Activated T-helper 1 cell treated with anti-CD3 and anti-CD28 coated beads, Interleukin-2, amount 50 U/mL, for 16 hours (primary cell): ENCODE data around the gene TNFRSF8.
"Not testable (repeated sequence)": the region's sequence is repeated elsewhere in the genome, so short reads cannot be mapped to it uniquely, and the experiment has no call there.

Source experiments
- DNase-seq, 2 donors: peaks; one replicate each; pipeline ENCODE4 v3.0.0-alpha.2; 2020; ENCODE audit warnings: low read depth in 1 of 2, low spot score in 1 of 2

TNFRSF8 gene

DNA sequence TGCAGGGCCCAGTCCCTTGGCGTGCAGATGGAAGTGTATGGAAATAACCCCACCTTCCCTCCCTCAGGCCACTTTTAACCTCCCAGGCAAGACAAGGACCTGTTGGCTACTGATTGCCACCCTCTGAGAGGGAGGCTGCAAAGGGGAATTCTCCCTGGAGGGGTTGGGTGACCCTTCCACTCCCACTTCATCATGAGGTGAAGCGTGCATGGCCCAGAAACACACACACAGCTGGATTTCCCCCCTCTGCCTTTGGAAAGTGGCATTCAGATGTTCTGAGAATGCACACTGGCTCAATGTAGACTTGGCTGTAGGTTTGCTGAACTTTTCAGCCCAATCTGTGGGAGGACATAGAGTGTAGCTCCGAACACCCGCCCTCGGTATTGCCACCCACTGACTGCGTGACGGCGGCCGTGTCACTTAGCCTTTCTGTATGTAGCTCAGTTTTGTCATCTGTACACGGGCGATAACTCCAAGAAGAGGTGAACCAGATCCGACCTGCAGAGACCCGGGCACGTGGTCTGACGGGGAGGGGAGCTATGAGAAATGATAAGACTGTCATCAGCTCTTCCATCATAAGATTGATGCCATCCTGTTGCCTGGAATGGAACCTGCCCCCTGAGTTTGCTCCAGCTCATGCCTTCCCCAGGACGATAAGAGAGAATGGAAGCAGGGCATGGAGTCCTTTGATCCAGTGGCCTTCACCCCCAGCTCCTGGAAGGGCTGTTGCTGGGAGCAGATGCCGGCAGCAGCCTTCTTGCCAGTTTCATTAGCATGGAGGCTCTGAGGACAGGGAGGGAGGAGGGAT lies 24.5 kb upstream of the TNFRSF8 start:
- DNase-seq: no peak

DNA sequence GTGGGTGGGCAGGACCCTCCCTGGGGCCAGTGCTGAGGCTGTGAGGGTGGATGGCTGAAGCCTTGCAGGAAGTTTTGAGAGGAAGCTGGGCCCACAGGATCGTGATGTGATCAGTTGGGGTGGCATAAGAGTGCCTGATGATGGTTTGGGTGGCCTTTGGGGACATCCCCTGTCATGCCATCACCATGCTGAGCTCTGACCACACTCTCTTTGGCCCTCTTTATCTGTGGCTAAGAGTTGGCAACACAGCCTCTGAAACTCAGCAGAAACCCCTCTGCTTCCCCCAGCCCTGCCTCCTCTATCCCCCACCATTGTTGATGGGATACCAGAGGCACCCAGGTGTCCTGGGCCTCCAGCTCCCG lies 24.0 kb upstream of the TNFRSF8 start:
- no peak for DNase-seq

DNA sequence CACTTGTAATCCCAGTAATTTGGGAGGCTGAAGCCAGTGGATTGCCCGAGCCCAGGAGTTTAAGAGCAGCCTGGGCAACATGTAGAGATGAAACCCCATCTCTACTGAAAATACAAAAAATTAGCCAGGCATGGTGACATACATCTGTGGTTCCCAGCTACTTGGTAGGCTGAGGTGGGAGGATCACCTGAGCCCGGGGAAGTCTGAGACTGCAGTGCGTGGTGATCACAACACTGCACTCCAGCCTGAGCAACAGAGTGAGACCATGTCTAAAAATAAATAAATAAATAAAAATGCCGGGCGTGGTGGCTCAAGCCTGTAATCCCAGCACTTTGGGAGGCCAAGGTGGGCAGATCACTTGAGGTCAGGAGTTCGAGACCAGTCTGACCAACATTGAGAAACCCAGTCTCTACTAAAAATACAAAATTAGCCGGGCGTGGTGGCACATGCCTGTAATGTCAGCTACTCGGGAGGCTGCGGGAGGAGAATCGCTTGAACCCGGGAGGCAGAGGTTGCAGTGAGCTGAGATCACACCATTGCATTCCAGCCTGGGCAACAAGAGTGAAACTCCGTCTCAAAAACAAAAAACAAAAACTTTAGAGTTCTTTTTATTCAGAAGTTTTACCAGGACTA lies 23.2 kb upstream of the TNFRSF8 start:
- not testable (repeated sequence) for DNase-seq

DNA sequence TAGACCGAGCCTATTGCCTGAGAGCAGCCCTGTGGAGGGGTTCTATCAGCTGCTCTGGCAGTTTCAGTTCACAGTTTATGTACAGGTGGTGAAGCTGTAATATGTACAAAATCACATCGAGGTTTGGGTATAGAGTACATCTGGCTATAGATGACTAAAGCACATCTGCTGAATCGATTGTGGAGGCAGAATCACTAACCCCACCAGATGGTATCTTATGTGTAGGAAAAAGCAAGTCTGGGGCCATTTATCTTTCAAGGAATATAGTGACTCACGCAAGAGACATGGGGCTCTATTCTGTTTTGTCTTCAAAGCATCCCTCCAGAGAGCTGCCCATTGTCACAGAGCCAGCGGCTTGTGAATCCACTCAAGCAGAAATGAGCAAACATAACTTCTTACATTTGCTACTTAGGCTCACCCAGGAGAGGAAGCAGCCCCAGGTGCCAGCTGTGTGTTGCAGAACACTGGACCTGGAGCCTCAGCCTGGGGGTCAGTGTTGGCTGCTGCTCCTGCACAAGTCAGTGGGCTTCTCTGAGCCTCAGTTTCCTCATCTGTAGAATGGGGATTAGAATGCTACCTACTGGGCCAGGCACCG lies 22.5 kb upstream of the TNFRSF8 start:
- no peak for DNase-seq

DNA sequence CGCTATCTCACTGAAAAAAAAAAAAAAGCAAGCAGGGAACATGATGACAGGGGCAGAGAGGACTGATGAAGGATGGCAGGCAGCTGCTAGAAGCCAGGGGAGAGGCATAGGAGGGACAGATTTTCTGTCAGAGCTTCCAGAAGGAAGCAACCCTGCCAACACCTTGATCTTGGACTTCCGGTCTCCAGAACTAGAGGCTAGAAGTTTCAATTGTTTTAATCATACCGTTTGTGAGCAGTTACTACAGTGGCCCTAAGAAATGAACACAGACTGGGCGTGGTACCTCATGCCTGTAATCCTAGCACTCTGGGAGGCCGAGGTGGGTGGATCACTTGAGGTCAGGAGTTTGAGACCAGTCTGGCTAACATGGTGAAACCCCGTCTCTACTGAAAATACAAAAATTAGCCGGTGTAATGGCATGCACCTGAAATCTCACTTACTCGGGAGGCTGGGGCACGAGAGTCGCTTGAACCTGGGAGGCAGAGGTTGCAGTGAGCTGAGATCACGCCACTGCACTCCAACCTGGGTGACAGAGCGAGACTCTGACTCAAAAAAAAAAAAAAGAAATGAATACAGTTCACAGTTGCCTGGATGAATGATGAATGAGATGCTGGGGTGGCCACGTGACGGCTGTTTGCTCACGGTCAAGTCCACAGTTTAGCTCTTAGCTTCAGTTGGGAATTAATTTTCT lies 18.8 kb upstream of the TNFRSF8 start:
- DNase-seq: not testable (repeated sequence)

DNA sequence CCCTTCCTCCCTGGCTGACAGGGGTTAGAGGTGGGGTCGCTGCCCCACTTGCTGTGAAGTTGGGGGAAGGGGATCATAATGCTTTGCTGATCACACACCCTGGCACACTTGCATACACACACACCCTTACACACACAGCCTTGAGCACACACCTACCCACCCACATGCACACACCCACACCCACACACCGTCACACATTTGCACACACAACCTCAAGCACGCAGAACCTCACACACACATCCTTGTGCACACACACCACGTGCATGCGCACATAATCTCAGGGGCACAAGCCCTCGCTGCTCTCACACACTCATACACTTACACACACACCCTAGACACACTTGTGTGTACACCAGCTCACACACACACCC lies 16.4 kb upstream of the TNFRSF8 start:
- no peak for DNase-seq

DNA sequence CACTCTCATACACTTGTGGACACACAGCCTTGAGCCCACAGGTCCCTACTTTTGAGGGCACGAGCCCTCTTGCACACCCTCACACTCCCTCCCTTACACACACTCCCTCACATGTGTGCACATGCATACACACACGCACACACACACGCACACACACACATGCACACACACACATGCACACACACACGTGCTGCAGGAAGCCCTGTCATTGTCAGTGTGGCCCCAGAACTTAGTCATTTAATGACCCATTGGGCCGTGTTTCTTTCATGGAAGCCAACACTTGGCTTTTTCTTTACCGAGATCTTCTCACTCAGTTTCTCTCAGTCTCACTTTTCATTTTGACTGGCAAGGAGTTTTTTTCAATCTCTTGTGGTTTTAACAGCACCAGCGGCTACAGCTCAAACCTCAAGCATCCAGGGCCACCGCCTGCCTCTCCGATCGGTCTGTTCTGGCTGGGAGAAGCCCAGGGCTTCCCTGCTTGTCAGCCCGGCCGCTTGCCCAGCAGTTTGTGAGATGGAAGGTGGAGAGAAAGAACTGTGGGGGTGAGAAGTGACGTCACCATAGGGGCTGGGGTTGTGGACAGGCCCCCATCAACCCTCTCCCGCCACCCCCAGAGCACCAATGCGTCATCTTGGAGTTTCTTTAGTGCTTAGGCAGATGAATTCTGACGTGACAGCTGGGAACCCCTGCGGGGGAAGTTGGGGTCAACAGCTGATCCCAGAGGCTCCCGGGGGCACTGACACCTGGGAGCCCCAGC lies 15.8 kb upstream of the TNFRSF8 start:
- DNase-seq: peak in 1 of 2 donors; percentile 39

DNA sequence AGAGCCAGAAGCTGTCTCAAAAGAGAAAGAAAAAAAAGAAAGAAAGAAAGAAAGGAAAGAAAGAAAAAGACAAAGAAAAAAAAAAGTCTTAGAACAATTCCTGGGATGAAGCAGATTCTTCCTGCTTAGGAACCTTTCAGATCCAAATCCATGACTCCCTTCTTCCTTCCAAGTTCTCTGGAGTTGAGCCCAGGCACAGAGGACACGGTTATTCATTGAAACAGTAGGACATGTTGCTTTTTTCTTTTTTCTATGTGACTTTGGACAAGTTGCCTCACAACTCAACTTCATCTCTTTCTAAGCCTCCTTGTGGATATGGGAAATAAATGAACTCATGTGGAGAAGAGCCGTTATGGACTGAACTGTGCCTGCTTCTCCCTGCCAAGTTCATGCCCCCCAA lies 14.7 kb upstream of the TNFRSF8 start:
- no peak for DNase-seq

DNA sequence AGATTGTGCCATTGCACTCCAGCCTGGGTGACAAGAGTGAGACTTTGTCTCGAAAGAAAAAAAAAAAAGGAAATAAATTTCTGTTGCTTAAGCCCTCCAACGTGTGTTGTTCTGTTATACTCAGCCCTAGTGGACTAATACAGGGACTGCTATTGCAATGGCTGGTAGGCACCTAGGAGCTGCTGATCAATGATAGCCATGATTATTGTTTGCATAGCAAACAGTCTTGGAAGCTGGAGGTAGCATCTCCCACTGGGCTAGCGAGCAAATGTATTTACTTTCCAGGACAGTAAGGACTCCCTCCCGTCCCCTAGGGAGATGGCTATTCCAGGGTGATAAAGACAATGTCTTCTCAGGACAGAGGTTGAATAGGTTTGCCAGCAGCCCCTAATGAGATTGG lies 13.5 kb upstream of the TNFRSF8 start:
- no peak for DNase-seq

DNA sequence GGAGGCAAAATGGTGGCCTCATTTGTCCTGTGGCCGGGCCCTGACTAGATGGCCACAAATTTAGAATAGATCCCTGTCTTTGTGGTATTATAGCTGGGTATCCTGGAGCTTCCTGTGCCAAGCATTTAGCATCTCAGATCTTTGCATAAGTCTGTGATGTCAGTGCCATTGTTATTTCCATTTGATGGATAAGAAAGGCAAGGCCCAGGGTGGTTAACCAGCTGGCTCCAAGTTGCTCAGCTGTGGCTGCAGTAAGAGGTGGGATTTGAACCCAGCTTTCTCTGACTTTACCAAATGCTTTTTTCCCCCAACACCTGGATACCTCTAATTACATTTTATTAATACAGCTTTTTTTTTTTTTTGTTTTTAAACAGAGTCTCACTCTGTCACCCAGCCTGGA lies 11.7 kb upstream of the TNFRSF8 start:
- no peak for DNase-seq

DNA sequence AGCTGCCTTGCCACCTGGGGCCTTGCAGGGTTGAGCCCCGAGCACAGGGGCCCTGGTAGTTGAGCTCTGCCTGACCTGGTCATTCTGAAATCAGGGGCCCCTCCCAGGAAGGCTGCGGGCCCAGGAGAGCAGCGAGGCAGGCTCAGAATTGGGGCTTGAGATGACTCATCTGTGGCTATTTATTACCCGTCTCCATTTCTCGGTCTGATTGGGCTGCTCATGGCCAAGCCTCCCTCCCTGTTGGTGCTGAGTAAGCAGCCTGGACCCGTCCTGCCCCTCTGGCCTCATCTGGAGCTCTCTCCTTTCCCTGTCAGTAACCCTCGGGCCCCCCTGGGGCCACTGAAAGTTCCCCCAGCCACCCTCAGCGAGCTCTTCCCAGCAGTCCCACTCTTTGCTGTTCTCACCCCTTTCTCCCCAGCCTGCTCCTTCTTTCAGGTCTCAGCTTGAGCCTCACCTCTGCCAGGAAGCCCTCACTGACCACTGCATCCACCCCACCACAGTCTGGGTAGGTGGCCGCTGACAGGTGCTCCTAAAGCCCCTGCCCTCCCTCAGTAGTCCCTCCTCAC lies 11.0 kb upstream of the TNFRSF8 start:
- no peak for DNase-seq

DNA sequence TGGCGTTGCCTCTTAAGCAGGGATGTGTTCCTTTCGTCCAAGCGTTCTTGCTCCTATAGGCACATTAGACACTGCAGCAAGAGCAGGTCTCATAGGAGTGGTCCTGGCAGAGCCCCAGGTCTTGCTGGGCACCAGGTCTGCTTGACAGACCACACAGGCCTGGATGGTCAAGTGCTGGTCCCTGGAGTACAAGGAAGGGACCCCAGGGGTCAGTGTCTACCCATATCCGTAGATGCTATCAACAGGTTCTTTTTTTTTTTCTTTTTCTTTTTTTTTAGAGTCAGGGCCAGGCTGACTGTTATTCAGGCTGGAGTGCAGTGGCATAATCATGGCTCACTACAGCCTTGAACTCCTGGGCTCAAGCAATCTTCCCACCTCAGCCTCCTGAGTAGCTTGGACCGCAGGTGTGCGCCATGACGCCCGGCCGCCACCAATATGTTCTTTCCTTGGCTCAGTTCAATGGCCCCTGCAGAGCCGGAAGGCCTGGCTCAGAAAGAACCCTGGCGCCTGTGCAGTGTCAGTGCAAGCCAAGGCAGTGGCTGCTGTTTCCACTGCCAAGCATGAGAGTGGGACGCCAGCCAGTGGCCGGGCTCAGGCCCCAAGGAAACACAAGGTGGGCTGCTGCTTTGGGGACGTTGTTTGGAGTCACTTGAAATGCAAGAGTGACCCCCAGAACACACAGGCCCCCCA lies 10.0 kb upstream of the TNFRSF8 start:
- DNase-seq: no peak

DNA sequence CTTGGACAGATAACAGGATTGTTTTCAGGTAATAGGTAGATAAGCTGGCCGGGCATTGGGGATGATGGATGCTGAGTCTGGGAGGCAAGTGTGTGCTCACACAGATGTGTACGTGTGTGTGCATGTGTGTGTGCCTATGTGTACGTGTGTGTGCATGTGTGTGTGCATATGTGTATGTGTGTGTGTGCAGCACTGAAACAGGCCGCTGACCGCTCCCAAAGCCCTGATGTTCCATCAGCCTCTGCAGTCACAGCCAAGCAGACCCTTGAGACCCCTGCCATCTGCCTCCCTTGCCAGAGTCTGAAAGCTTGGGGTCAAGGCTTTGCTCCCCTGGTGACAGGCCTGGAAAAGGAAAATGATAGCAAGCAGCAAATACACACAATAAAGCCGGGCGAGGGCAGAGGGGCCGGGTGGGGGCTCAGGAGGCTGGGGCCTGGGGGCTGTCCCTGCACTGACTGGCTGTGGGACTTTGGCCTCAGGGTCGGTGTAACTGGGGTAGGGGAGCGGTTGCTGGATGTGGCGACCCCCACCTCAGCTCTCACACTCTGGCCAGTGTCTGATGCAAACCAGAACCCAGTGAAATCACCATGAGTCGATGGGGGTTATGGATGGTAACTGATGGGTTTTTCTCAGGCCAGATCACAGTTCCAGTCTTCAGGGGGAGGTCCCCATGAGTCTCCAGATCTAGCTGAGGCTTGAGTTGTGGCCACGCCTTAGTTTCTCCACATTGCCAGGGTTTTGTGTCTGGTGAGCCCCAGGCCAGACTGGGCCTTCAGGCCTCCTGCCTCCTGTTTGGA lies 9.2 kb upstream of the TNFRSF8 start:
- no peak for DNase-seq

DNA sequence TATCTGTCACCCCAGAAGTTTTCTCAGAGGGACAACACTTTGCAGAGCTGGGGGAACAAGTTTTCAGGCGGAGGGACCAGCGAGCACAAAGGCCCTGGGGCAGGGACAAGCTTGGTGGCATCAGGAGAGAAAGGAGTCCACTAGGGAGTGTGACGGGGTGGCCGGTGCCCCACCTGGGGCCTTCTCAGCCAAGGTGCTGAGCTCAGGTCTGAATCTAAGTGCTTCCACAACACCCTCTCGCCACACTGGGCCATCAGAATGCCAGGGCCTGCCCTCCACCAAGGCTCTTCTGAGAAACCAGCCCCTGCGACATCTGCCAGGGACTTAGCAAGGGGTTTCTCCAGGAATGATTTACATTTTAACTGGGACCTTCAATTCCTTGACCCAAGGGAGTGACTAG lies 7.8 kb upstream of the TNFRSF8 start:
- DNase-seq: no peak

DNA sequence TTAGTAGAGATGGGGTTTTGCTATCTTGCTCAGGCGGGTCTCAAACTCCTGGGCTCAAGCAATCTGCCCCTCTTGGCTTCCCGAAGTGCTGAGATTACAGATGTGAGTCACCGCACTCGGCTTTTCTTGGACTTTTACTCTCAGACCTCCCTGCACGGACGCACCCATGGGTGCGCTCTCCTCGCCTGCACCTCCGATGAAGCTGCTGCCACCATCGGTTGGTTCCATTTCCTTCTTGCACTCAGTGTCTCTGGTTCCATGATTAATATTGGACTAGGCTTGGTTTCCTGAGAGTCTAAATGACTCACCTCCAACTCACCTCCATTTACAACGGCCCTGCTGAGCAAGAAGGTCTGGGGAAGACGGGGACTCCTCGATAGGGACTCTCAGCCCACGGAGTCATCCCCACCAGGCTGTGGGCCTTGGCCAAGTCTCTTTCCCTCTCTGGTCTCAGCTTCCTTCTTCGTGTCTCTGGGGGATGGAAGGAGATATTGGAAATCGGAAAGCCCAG lies 6.7 kb upstream of the TNFRSF8 start:
- no peak for DNase-seq

DNA sequence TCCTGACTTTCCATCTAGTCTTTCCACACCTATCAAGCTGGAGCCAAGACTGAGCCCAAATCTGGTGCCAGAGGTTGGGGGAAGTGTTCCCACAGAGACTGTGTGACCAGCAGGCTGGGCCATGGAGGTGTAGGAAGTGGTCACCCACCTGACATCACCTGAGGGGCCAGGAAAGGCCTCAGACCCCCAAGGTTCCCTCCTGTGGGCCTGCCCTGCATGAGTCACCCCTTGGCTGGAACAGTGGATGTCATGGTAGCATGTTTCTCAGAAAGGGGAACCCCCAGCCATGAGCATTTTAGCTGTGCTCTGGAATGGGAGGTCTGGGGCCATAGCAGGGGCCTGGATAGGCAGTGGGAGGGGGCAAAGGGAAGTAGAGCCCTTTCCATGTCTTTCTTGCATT lies 5.7 kb upstream of the TNFRSF8 start:
- DNase-seq: no peak

DNA sequence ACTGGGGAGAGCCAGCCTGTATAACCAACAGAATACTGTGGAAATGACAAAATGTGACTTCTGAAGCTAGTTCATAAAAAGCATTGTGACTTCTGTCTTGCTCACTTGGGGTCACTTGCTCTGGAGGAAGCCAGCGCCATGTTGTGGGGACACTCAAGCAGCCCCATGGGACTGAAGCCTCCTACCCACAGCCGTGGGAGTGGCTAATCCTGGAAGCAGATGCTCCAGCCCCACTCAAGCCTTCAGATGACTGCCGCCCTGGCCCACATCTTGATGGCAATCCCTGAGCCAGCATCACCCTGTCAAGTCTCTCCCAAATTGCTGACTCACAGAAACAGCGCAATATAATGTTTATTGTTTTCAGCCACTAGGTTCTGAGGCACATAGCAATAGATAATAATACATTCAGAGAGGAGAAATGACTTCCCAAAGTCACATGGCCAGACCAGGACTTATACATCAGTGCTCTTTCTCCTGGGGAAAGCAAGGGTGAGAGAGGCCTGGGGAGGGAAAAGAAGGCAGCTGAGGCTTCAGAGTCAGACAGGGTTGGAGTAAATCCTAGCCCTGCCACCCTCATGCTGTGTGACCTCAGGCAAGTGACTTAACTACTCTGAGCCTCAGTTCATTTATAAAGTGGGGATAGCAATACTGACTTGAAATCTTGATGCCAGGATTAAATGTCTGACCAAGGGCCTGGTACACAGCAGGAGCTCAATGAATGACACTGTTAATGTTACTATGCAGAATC lies 5.0 kb upstream of the TNFRSF8 start:
- DNase-seq: no peak

DNA sequence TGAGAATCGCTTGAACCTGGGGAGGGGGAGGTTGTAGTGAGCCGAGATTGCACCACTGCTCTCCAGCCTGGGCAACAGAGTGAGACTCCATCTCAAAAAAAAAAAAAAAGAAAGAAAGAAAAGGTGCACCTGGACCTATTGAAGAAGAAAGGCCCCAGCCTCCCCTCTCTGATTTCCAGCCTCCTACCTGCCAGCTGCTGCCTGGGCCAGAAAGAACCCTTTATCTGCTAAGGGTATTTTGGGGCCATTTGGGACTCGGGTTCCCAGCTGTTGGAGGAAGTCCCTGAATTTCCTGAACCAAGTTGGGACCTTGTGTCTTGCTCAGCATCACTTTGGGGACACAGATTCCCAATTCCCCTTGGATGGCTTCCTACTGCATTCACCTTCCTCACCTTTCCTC lies 3.9 kb upstream of the TNFRSF8 start:
- DNase-seq: no peak
